Esophagus muscularis mucosa (tissue), 4 donors: ENCODE results near the gene MICAL3. TPM values are rescaled to one million over a fixed set of nuclear protein-coding genes. Genes with fewer than 3 reads are reported as not detected.
"Not testable (repeated sequence)": the region's sequence is repeated elsewhere in the genome, so short reads cannot be mapped to it uniquely, and the experiment has no call there.

Source experiments
- DNase-seq: peaks from one replicate; pipeline ENCODE4 v3.0.0-alpha.2; 2017; ENCODE audit errors: extremely low spot score
- H3K27ac ChIP-seq, 4 donors: fragments of 200-600 bp; sonication (generic); replicated peaks in 1 of 4; 1 replicate in 3 of 4; 2 replicates in 1 of 4; pipeline ENCODE4 v1.5.1; 2016 to 2019; ENCODE audit warnings: mild to moderate bottlenecking in 1 of 4
- H3K27me3 ChIP-seq, 4 donors: fragments of 200-600 bp; sonication (generic); one replicate each; pipeline versions ENCODE4 v1.5.1 to v1.6.0; 2016 to 2019
- H3K36me3 ChIP-seq, 4 donors: fragments of 200-600 bp; sonication (generic); one replicate each; pipeline ENCODE4 v1.5.1; 2016 to 2019
- H3K4me1 ChIP-seq, 4 donors: fragments of 200-600 bp; sonication (generic); one replicate each; pipeline ENCODE4 v1.5.1; 2016 to 2019
- H3K4me3 ChIP-seq, 4 donors: fragments of 200-600 bp; sonication (generic); 1 replicate in 2 of 4; 2 replicates in 2 of 4; pipeline ENCODE4 v1.5.1; 2016 to 2019; ENCODE audit warnings: mild to moderate bottlenecking in 4 of 4, moderate library complexity in 1 of 4
- H3K9me3 ChIP-seq, 4 donors: fragments of 200-600 bp; sonication (generic); 1 replicate in 3 of 4; 2 replicates in 1 of 4; pipeline ENCODE4 v1.5.1; 2016 to 2019
- CTCF ChIP-seq, 3 experiments: fragments of 200-600 bp in 2 of 3; fragments of 450-650 bp in 1 of 3; sonication (generic) in 2 of 3; IDR thresholded peaks; one replicate each; pipeline ENCODE4 v1.5.1; 2017 to 2019; ENCODE audit warnings: antibody characterized with exemption in 3 of 3, mild to moderate bottlenecking in 2 of 3, moderate library complexity in 1 of 3
- EP300 ChIP-seq: sonication (generic); formaldehyde crosslinking; IDR thresholded peaks from one replicate; pipeline ENCODE4 v1.6.1; 2017; ENCODE audit warnings: antibody characterized with exemption
- POLR2A ChIP-seq: fragments of 450-650 bp; IDR thresholded peaks from one replicate; pipeline ENCODE4 v1.6.1; 2017; ENCODE audit warnings: antibody characterized with exemption, moderate library complexity, mild to moderate bottlenecking, low read depth
- POLR2AphosphoS5 ChIP-seq, 2 donors: sonication (generic); formaldehyde crosslinking; IDR thresholded peaks; one replicate each; pipeline ENCODE4 v1.6.1; 2017; ENCODE audit warnings: antibody characterized with exemption in 2 of 2
- WGBS: methylation state at CpG from one replicate; pipeline ENCODE4 v1.1.5; 2018; 5-methylcytosine and 5-hydroxymethylcytosine counted together
- intact Hi-C: fragments of 100-400 bp; cut with DNase I; formaldehyde crosslinking; loops from one replicate; pipeline ENCODE4 v1.15.1; 2023
- total RNA-seq, 4 donors: library from RNA; depleted of rRNA; stranded (reverse); fragments of >200 nt; gene quantifications; one replicate each; pipeline versions ENCODE4 v1.1.0 to v1.2.1, GENCODE V29; 2016

MICAL3 gene
- total RNA-seq, 4 donors from 2014 or later, result 35.1 to 91.8 (median 67.8) TPM

- TF ChIP-seq POLR2AphosphoS5 (IDR thresholded peaks at IDR 0.05), result peak; percentile 62 to 68
- TF ChIP-seq EP300, result no peak
- Histone ChIP-seq H3K27me3 (no peaks in the 10 kb centered on the region), H3K36me3 (no peaks in the 10 kb centered on the region), H3K4me3 (no peak overlapping the region), H3K4me1 (peaks cover 19 to 36% (median 35%) of the 10 kb centered on the region in 4 donors), H3K27ac (peak overlapping the region; percentile 78 to 83 (median 81)), H3K9me3 (no peaks in the 10 kb centered on the region)
- WGBS, result 64% methylated on average over 10 of the region's 10 CpGs
- intact Hi-C loops, result loop anchor here (5.0 kb wide), 1 partner anchor 35 kb away; no protein-coding TSS in a partner anchor
- no peak for DNase-seq
These were observed 7.5 kb upstream of the MICAL3 start for GRCh38 chr22:18031695-18032454.

DNA sequence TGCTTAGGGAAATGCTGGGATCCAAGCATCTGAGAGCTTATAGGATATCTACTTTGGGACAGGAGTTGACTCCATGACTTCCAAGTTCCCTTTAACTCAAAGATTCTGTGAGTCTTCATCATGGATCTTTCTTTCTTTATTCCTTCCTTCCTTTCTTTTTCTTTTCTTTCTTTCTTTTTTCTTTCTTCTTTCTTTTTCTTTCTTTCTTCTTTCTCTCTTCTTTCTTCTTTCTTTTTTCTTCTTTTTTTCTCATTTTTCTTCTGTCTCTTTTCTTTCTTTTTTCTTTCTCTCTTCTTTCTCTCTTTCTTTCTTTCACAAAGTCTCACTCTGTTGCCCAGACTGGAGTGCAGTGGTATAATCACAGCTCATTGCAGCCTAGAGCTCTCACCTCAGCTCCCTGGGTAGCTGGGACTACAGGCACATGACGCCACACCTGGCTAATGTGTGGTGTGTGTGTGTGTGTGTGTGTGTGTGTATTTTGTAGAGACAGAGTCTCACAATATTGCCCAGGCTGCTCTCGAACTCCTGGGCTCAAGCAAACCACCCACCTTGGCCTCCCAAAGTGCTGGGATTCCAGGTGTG lies 5.4 kb upstream of the MICAL3 start:
- WGBS, result 79% methylated on average over 2 of the region's 2 CpGs
- intact Hi-C loops, result loop anchor here (5.0 kb wide), 1 partner anchor 38 kb away; no protein-coding TSS in a partner anchor
- H3K36me3 ChIP-seq, result no peaks in the 10 kb centered on the region
- no peak overlapping the region for H3K4me3 ChIP-seq
- TF ChIP-seq EP300 (no peak), POLR2A (no peak), CTCF (IDR thresholded peaks at IDR 0.05) (no peak), POLR2AphosphoS5 (IDR thresholded peaks at IDR 0.05) (no peak)
- DNase-seq, result no peak
- no peaks in the 10 kb centered on the region for H3K9me3 ChIP-seq
- H3K27ac ChIP-seq, result no peak overlapping the region
- no peaks in the 10 kb centered on the region for H3K27me3 ChIP-seq
- H3K4me1 ChIP-seq, result peaks cover 19 to 43% (median 41%) of the 10 kb centered on the region in 4 donors

- WGBS, result 92% methylated on average over 3 of the region's 3 CpGs
- DNase-seq, result no peak
- peaks cover 22 to 48% (median 39%) of the 10 kb centered on the region in 4 donors for H3K4me1 ChIP-seq
- H3K36me3 ChIP-seq, result no peaks in the 10 kb centered on the region
- no peaks in the 10 kb centered on the region for H3K9me3 ChIP-seq
- no peak overlapping the region for H3K27ac ChIP-seq
- intact Hi-C loops, result no loop called here
- H3K4me3 ChIP-seq, result no peak overlapping the region
- TF ChIP-seq CTCF (IDR thresholded peaks at IDR 0.05), result no peak
- TF ChIP-seq EP300, result no peak
- no peak for TF ChIP-seq POLR2A
- TF ChIP-seq POLR2AphosphoS5 (IDR thresholded peaks at IDR 0.05), result no peak
- H3K27me3 ChIP-seq, result no peaks in the 10 kb centered on the region
These were observed 4.6 kb upstream of the MICAL3 start for GRCh38 chr22:18028817-18029527.

- intact Hi-C loops, result loop anchor here (2.0 kb wide), 1 partner anchor 195 kb away; no protein-coding TSS in a partner anchor
- H3K27ac ChIP-seq, H3K36me3 ChIP-seq, H3K4me3 ChIP-seq, DNase-seq, H3K9me3 ChIP-seq, H3K27me3 ChIP-seq: not testable (repeated sequence)
- H3K4me1 ChIP-seq, result peaks cover 12 to 48% (median 33%) of the 10 kb centered on the region in 4 donors
- 91% methylated on average over 4 of the region's 4 CpGs for WGBS
These were observed 1.5 kb upstream of the MICAL3 start for GRCh38 chr22:18025898-18026297.

- Histone ChIP-seq H3K36me3 (no peaks in the 10 kb centered on the region), H3K4me3 (peak overlapping the region; percentile 67 to 78 (median 70)), H3K27me3 (no peaks in the 10 kb centered on the region), H3K9me3 (no peaks in the 10 kb centered on the region), H3K27ac (peak overlapping the region; percentile 89 to 93 (median 90)), H3K4me1 (peaks cover 12 to 46% (median 33%) of the 10 kb centered on the region in 4 donors)
- 43% methylated on average over 20 of the region's 21 CpGs for WGBS
- DNase-seq, result no peak
- TF ChIP-seq POLR2A (no peak), CTCF (IDR thresholded peaks at IDR 0.05) (no peak), POLR2AphosphoS5 (IDR thresholded peaks at IDR 0.05) (no peak), EP300 (no peak)
- intact Hi-C loops, result loop anchor here (2.0 to 5.0 kb wide), 2 partner anchors 113 to 194 kb away; no protein-coding TSS in a partner anchor
These were observed 777 bp upstream of the MICAL3 start for GRCh38 chr22:18024956-18025720.
